GM18858 (cell line): ENCODE data around the gene LTBP1.
"Not testable (repeated sequence)": the region's sequence is repeated elsewhere in the genome, so short reads cannot be mapped to it uniquely, and the experiment has no call there.

Experiments used
- ATAC-seq: cut with Tn5 transposase; IDR thresholded peaks from one replicate; pipeline ENCODE4 v1.9.1; 2021; ENCODE audit not compliant: unreplicated experiment

LTBP1 gene

GRCh38 chr2:32946314-32947075 lies at the start of gene LTBP1:
Gene LTBP1, plus strand, starts transcription at chr2:32946953. Its CDS starts 372 bp downstream, at chr2:32947325.
- peak; percentile 68 for ATAC-seq

- ATAC-seq: no peak
Measured at GRCh38 chr2:32900246-32900973, 46.3 kb upstream of the LTBP1 start.

DNA sequence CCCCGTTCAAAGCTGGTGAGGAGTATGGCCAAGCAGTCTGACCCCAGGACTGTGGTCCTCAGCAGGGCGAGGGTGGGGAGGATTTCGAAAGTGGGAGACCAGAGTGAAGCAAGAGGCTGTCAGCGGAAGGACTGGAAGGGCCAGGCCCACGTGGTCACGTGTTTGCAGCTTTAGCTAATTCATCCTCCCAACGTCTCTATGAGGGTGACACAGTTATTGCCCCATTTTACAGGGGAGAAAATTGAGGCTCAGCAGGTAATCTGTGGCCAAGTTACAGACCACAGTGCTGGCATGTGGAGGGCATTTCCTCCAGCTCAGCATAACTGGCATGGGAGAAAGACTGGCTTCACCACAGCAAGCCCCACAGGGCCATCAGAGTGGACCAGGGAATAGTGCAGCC lies 45.4 kb upstream of the LTBP1 start:
- no peak for ATAC-seq

GRCh38 chr2:32902174-32902573 lies 44.6 kb upstream of the LTBP1 start:
- ATAC-seq: no peak

DNA sequence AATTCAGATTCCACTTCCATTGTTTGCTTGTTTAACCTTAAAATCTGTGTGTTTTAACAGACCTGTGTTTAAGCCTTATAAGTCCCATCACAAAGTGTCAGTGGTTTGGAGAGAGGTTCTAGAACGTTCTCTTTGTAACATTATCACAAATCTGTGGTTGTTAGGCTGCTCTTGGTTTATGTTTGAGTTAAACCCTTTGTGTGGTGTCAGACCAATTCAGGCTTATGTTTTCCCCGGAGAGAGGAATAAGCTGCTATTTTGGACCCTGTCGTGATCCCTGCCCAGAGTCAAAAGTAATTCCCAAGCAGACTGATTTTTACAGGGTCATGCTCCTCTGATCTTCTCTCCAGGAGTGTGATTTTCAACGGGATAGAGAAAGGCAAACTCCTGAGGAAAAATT lies 43.8 kb upstream of the LTBP1 start:
- ATAC-seq: no peak

GRCh38 chr2:32904074-32904473 lies 42.7 kb upstream of the LTBP1 start:
- no peak for ATAC-seq

GRCh38 chr2:32904751-32905150 lies 42.0 kb upstream of the LTBP1 start:
- no peak for ATAC-seq

GRCh38 chr2:32905270-32905669 lies 41.5 kb upstream of the LTBP1 start:
- ATAC-seq: no peak

GRCh38 chr2:32910883-32911598 lies 35.7 kb upstream of the LTBP1 start:
- ATAC-seq: peak; percentile 88

DNA sequence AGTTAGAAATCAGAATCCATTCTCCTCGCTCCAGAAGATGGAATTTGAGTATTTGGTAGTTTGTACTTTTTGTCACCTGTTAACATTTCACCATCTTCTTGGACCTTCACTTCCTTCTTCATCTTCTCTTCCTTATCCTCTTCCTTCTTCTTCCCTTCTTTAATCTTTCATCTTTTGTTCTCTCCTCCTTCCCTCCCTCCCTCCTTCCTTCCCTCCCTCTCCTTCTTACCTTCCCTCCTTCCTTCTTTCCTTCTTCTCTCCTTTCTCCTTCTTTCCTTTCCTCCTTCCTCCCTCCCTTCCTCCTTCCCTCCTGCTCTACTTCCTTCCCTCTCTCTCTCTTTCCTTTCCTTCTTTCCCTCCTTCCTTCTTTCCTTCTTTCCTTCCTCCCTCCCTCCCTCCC lies 31.1 kb upstream of the LTBP1 start:
- ATAC-seq: no peak

DNA sequence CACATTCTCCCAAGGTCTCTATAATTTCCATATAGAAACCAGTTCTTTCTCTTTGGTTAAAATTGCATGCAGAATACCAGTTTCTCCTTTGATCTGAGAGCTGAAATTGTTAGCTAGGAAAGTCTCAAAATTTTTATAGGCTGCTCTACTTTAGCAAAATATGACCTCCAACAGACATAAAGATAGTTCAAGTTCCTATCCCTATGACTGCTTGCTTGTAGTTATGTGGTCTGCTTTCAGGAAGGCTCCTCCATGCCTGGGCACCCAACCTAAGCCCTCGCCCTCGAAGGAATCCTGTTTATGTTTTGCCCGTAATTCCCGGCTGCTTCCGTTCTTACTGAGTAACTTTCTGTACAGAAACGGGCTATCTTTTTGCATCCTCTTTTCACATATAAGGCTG lies 28.0 kb upstream of the LTBP1 start:
- ATAC-seq: no peak

GRCh38 chr2:32919901-32920300 lies 26.9 kb upstream of the LTBP1 start:
- ATAC-seq: not testable (repeated sequence)

GRCh38 chr2:32921486-32921885 lies 25.3 kb upstream of the LTBP1 start:
- not testable (repeated sequence) for ATAC-seq

- ATAC-seq: no peak
Measured at GRCh38 chr2:32922501-32922900, 24.3 kb upstream of the LTBP1 start.

GRCh38 chr2:32923109-32923508 lies 23.6 kb upstream of the LTBP1 start:
- ATAC-seq: no peak

- ATAC-seq: no peak
Measured at GRCh38 chr2:32925283-32925815, 21.4 kb upstream of the LTBP1 start.

DNA sequence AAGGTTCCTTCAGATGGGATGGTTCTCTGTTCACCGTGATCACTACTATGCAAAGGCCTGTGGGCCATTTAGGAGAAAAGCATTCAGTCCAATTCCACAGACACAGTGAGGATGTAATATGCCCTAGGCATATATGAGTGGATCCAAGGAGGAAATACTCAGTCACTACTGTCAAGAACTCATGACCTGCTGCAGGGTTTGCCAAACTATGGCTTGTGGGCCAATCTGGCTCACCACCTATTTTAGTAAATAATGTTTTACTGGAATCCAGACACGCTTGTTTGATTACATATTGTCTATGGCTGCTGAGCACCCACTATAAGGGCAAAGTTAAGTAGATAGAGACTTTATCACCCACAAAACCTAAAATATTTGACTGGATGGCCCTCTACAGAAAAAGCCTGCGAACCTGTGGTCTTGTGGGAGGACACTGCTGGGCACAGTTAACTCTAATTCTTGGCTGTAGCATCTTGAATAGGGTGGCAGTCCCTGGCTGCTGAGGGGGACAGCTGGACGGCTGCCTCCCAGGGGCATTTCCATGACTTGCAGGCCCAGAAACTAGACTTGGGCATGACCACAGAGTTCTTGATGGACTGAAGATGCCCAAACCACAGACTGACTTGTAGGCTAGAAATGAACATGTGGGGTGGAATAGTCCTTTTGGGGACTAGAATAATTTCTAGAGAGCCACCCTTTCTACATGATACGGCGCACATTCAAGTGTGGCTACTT lies 20.6 kb upstream of the LTBP1 start:
- no peak for ATAC-seq

DNA sequence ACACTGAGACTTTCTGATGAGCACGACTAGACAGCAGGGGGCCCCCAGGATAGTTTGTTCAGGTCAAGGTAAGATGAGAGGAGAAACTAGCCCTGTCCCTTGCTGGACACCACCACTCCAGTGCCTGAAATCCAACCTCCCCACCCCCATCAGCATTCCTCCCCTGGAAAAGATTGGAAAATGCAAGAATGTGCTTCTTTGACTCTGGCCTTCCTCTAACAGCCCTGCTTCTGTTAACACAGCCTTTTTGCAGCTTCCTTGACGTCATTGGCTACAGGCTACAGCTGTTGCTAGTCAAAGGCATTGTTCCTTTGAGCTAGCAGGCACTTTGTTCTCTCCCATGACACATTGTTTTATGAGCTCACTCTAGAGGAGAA lies 20.1 kb upstream of the LTBP1 start:
- no peak for ATAC-seq

DNA sequence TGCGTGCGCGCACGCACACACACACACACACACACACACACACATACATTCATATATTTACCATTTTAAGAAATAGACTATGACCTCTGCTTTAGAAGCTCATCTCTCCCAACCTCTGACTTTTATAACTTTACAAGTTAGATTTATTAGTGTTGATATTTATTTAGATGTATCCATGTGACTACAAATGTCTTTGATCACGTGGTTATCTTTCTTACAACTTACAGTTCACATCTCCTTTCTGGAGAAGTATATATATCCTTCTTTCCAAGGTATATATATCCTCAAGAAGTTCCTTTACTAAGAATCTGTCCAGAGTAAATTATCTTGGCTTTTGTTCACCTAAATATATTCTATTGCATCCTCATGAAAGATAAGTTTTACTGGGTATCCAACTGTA lies 16.3 kb upstream of the LTBP1 start:
- no peak for ATAC-seq

GRCh38 chr2:32931519-32931918 lies 15.2 kb upstream of the LTBP1 start:
- no peak for ATAC-seq
